ENCODE results near the gene ADAMTS19.

DNA sequence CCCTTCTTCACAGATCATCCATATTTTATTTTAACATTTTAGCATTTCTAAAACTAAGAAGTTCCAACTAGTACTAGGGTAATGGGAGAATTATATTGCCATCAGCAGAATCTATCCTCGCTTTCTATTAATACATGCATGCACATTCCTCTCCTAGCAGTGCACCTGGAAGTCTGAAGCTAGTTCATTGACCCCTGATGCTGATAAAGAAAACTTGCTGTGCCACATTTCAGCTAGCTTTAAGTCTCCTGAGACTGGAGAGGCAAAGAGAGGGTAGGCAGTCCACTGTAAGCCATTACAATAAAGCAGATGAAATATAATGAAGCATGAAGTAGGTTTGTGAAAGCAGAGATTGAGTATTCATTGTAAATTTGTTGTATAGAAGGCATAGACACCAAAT lies 303.6 kb downstream of the ADAMTS19 start:
- no peak for TF ChIP-seq EZH2phosphoT487 (IDR thresholded peaks at IDR 0.05; ENCODE audit: borderline replicate concordance, low read depth, low read length)
- TF ChIP-seq, protein P1, sequence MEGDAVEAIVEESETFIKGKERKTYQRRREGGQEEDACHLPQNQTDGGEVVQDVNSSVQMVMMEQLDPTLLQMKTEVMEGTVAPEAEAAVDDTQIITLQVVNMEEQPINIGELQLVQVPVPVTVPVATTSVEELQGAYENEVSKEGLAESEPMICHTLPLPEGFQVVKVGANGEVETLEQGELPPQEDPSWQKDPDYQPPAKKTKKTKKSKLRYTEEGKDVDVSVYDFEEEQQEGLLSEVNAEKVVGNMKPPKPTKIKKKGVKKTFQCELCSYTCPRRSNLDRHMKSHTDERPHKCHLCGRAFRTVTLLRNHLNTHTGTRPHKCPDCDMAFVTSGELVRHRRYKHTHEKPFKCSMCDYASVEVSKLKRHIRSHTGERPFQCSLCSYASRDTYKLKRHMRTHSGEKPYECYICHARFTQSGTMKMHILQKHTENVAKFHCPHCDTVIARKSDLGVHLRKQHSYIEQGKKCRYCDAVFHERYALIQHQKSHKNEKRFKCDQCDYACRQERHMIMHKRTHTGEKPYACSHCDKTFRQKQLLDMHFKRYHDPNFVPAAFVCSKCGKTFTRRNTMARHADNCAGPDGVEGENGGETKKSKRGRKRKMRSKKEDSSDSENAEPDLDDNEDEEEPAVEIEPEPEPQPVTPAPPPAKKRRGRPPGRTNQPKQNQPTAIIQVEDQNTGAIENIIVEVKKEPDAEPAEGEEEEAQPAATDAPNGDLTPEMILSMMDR (conservative IDR thresholded peaks at IDR 0.05; ENCODE audit: low read length) = no peak
